Esophagus muscularis mucosa (tissue), 4 donors: ENCODE measurements around the gene PRKN.

ENCODE experiments used
- EP300 ChIP-seq: sonication (generic); formaldehyde crosslinking; IDR thresholded peaks from one replicate; pipeline ENCODE4 v1.6.1; 2017; ENCODE audit warnings: antibody characterized with exemption
- POLR2A ChIP-seq: fragments of 450-650 bp; IDR thresholded peaks from one replicate; pipeline ENCODE4 v1.6.1; 2017; ENCODE audit warnings: antibody characterized with exemption, moderate library complexity, mild to moderate bottlenecking, low read depth
- POLR2AphosphoS5 ChIP-seq, 2 donors: sonication (generic); formaldehyde crosslinking; IDR thresholded peaks; one replicate each; pipeline ENCODE4 v1.6.1; 2017; ENCODE audit warnings: antibody characterized with exemption in 2 of 2
- TF ChIP-seq, protein P1 (sequence below), 3 experiments: fragments of 200-600 bp in 2 of 3; fragments of 450-650 bp in 1 of 3; sonication (generic) in 2 of 3; IDR thresholded peaks; one replicate each; pipeline ENCODE4 v1.5.1; 2017 to 2019; ENCODE audit warnings: antibody characterized with exemption in 3 of 3, mild to moderate bottlenecking in 2 of 3, moderate library complexity in 1 of 3

DNA sequence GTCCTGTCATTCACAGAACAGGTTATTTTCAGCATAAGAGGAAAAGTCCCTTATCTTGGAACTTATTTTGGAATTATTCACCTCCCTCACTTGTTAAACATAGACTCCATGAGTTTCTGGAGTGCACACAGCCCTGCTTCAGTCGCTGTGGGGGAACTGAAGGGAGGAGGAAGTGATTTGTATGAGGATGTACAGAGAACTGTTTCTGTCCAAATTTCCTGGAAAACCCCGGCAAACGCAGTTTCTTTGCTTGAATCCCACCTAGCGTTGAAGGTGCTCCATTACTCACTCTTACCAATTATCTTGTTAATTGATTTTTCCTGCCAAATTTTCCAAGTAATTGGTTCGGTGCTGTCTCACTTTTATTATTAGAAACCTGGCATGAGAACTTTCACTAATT, 1375.7 kb downstream of the PRKN start:
- TF ChIP-seq, protein P1, sequence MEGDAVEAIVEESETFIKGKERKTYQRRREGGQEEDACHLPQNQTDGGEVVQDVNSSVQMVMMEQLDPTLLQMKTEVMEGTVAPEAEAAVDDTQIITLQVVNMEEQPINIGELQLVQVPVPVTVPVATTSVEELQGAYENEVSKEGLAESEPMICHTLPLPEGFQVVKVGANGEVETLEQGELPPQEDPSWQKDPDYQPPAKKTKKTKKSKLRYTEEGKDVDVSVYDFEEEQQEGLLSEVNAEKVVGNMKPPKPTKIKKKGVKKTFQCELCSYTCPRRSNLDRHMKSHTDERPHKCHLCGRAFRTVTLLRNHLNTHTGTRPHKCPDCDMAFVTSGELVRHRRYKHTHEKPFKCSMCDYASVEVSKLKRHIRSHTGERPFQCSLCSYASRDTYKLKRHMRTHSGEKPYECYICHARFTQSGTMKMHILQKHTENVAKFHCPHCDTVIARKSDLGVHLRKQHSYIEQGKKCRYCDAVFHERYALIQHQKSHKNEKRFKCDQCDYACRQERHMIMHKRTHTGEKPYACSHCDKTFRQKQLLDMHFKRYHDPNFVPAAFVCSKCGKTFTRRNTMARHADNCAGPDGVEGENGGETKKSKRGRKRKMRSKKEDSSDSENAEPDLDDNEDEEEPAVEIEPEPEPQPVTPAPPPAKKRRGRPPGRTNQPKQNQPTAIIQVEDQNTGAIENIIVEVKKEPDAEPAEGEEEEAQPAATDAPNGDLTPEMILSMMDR (IDR thresholded peaks at IDR 0.05) = no peak
- TF ChIP-seq EP300 (no peak), POLR2A (no peak), POLR2AphosphoS5 (IDR thresholded peaks at IDR 0.05) (no peak)
